HG03342 (cell line): ENCODE data around the gene RD3L.
"Not testable (repeated sequence)": the region's sequence is repeated elsewhere in the genome, so short reads cannot be mapped to it uniquely, and the experiment has no call there.

Experiments
- ATAC-seq: cut with Tn5 transposase; IDR thresholded peaks from one replicate; pipeline ENCODE4 v1.9.1; 2021; ENCODE audit warnings: mild to moderate bottlenecking, moderate library complexity; ENCODE audit not compliant: unreplicated experiment

The RD3L gene

GRCh38 chr14:103928011-103928890 is 14.1 kb downstream of the RD3L start, which contains the start of gene TDRD9:
TSS of gene TDRD9 (plus strand) at chr14:103928456. CDS start at chr14:103928510, 54 bp downstream.
- no peak for ATAC-seq

GRCh38 chr14:103927566-103927965 is 14.8 kb downstream of the RD3L start:
- ATAC-seq, result no peak

- ATAC-seq, result no peak
Measured at GRCh38 chr14:103925316-103925715, 17.0 kb downstream of the RD3L start.

GRCh38 chr14:103923863-103924262 is 18.5 kb downstream of the RD3L start:
- no peak for ATAC-seq

- ATAC-seq, result not testable (repeated sequence)
Measured at GRCh38 chr14:103921855-103922200, 20.5 kb downstream of the RD3L start.

GRCh38 chr14:103920981-103921854 is 21.1 kb downstream of the RD3L start:
- peak; percentile 92 for ATAC-seq

GRCh38 chr14:103916636-103917262 is 25.6 kb downstream of the RD3L start:
- ATAC-seq, result no peak

- no peak for ATAC-seq
Measured at GRCh38 chr14:103915616-103916015, 26.7 kb downstream of the RD3L start.

- ATAC-seq, result no peak
Measured at GRCh38 chr14:103910984-103911383, 31.3 kb downstream of the RD3L start.

- no peak for ATAC-seq
Measured at GRCh38 chr14:103910262-103910935, 31.9 kb downstream of the RD3L start.

GRCh38 chr14:103909531-103910261 is 32.6 kb downstream of the RD3L start:
- no peak for ATAC-seq

- no peak for ATAC-seq
Measured at GRCh38 chr14:103908580-103908979, 33.7 kb downstream of the RD3L start.

- no peak for ATAC-seq
Measured at GRCh38 chr14:103905842-103906456, 36.4 kb downstream of the RD3L start.

GRCh38 chr14:103904493-103905107 is 37.7 kb downstream of the RD3L start:
- ATAC-seq, result no peak

- ATAC-seq, result no peak
Measured at GRCh38 chr14:103899833-103900232, 42.5 kb downstream of the RD3L start.

- ATAC-seq, result no peak
Measured at GRCh38 chr14:103899316-103899715, 43.0 kb downstream of the RD3L start.

GRCh38 chr14:103898711-103899110 is 43.6 kb downstream of the RD3L start:
- no peak for ATAC-seq

- ATAC-seq, result no peak
Measured at GRCh38 chr14:103898204-103898603, 44.1 kb downstream of the RD3L start.
